ENCODE results near the gene PER1. TPM values are rescaled to one million over a fixed set of nuclear protein-coding genes. Genes with fewer than 3 reads are reported as not detected.

The PER1 gene
- total and polyA plus RNA-seq, 2 of the 8 experiments (the other 6 are each of a cell fraction or from before 2014, with no cell fraction given): 9.6 to 38.0 TPM

- Histone ChIP-seq H3K27me3 (replicated peaks in 1 of 4; ENCODE audit: control insufficient read depth in 3 of 4, extremely low read depth in 1 of 4, insufficient read depth in 3 of 4, low read length in 3 of 4) (no peaks in the 10 kb centered on the region), H2AK5ac (ENCODE audit: low read depth, low read length) (no peak overlapping the region), H3K4me3 (ENCODE audit: extremely low read depth in 1 of 4, insufficient read depth in 2 of 4, low read depth in 3 of 4, low read length in 4 of 4) (no peak overlapping the region; a peak in 1 of 8 replicates), H3K23me2 (ENCODE audit: low read depth, low read length) (peaks cover 23% of the 10 kb centered on the region), H2BK12ac (ENCODE audit: low read depth, low read length) (no peak overlapping the region), H3K36me3 (ENCODE audit: control insufficient read depth in 2 of 4, insufficient read depth in 4 of 4, low read length in 3 of 4) (peaks cover 0 to 10% (median 5%) of the 10 kb centered on the region in 4 experiments; a peak in 6 of 8 replicates), H3K4me1 (replicated peaks in 1 of 4; ENCODE audit: control insufficient read depth in 3 of 4, insufficient read depth in 4 of 4, low read length in 3 of 4) (peaks cover 8 to 36% (median 22%) of the 10 kb centered on the region in 4 experiments), H4K20me1 (replicated peaks in 1 of 2; ENCODE audit: control insufficient read depth in 1 of 2, insufficient read depth in 2 of 2, low read length in 2 of 2) (peaks cover 8 to 9% of the 10 kb centered on the region in 2 experiments), H3K9ac (replicated peaks in 1 of 4; ENCODE audit: extremely low read depth in 1 of 4, low read depth in 3 of 4, low read length in 3 of 4) (no peak overlapping the region), H3K79me1 (ENCODE audit: low read depth, low read length) (peaks cover 8% of the 10 kb centered on the region), H4K5ac (ENCODE audit: insufficient read length, low read depth, low read length) (no peak overlapping the region), H2BK5ac (ENCODE audit: low read depth, low read length) (no peak overlapping the region), H3K18ac (ENCODE audit: extremely low read depth, low read length) (no peak overlapping the region), H3K14ac (ENCODE audit: insufficient read length) (no peak overlapping the region), H3K56ac (replicated peaks; ENCODE audit: insufficient read length, low read depth, low read length) (no peak overlapping the region), H3K9me3 (ENCODE audit: insufficient read depth in 2 of 2, low read depth in 1 of 2, low read length in 1 of 2) (no peaks in the 10 kb centered on the region), H2BK120ac (replicated peaks; ENCODE audit: low read depth, low read length) (no peak overlapping the region), H3K4me2 (ENCODE audit: insufficient read depth in 1 of 2, low read depth in 2 of 2, low read length in 2 of 2) (peak overlapping the region in 1 of 2 experiments; percentile 41; a peak in 1 of 4 replicates), H4K8ac (ENCODE audit: extremely low read depth, insufficient read depth, low read length) (no peak overlapping the region), H3K79me2 (ENCODE audit: control insufficient read depth in 1 of 2, insufficient read depth in 2 of 2, low read length in 2 of 2) (peaks cover 0 to 15% of the 10 kb centered on the region in 2 experiments; a peak in 2 of 4 replicates), H2BK15ac (ENCODE audit: low read length) (no peak overlapping the region), H2AFZ (ENCODE audit: low read length) (no peak overlapping the region), H2BK20ac (ENCODE audit: low read length) (no peak overlapping the region), H3K23ac (ENCODE audit: insufficient read length) (no peak overlapping the region), H3K27ac (ENCODE audit: low read depth, low read length) (no peak overlapping the region), H4K91ac (replicated peaks; ENCODE audit: insufficient read length, low read length) (no peak overlapping the region), H3K4ac (replicated peaks; ENCODE audit: insufficient read length, low read depth, low read length) (no peak overlapping the region)
- ChIA-PET POLR2A (ENCODE audit: partially characterized antibody) (interaction anchor here (0.7 to 15.7 kb wide), 7 partner anchors 9 to 80 kb away, joined by 3 to 289 read pairs (median 8); partner anchors contain the start of genes ALOXE3, HES7 and TMEM107), CTCF (ENCODE audit: partially characterized antibody) (interaction anchor here (0.6 to 10.3 kb wide), 24 partner anchors 9 to 285 kb away, joined by 3 to 133 read pairs (median 4); partner anchors contain the start of genes ALOXE3, HES7 and TMEM107)
- DNase-seq (ENCODE audit: low read depth in 1 of 2, low spot score in 2 of 2): peak in 1 of 2 experiments; percentile 98
- WGBS, 2 experiments (ENCODE audit: extremely low coverage in 1 of 2, insufficient coverage in 1 of 2, insufficient read length in 1 of 2, insufficient replicate concordance in 2 of 2, low coverage in 1 of 2, low lambda C conversion rate in 2 of 2, missing lambda C conversion rate in 1 of 2): 60% methylated on average over 20 of the region's 20 CpGs; no CpG with 5 or more reads in 1 of the 2 experiments
- FAIRE-seq: peak; percentile 90
- TF ChIP-seq RXRA (IDR thresholded peaks at IDR 0.05; ENCODE audit: insufficient read depth, low read depth, low read length): no peak
- TF ChIP-seq EGR1 (IDR thresholded peaks at IDR 0.05; ENCODE audit: borderline replicate concordance, low read depth, low read length): no peak
- TF ChIP-seq SIN3A (conservative IDR thresholded peaks at IDR 0.05 in 1 of 2, IDR thresholded peaks at IDR 0.05 in 1 of 2; ENCODE audit: low read depth in 1 of 2, low read length in 2 of 2): 0 out of 4 replicates have a peak, but pooled peaks have one; percentile 35 to 45
- no peak for TF ChIP-seq GTF2F1 (IDR thresholded peaks at IDR 0.05; ENCODE audit: borderline replicate concordance, low read depth, low read length)
- peak; percentile 60 to 89 (median 85) for TF ChIP-seq CTCF (IDR thresholded peaks at IDR 0.05; ENCODE audit: control extremely low read depth in 1 of 3, insufficient read depth in 1 of 3, low read depth in 1 of 3, low read length in 3 of 3)
- peak; percentile 28; the same call in 1 of the 2 replicates for TF ChIP-seq CREB1 (IDR thresholded peaks at IDR 0.05)
- peak; percentile 56 to 68 for TF ChIP-seq RAD21 (IDR thresholded peaks at IDR 0.05 in 1 of 2, conservative IDR thresholded peaks at IDR 0.05 in 1 of 2; ENCODE audit: low read depth in 2 of 2, low read length in 2 of 2)
- no peak for TF ChIP-seq JUND (IDR thresholded peaks at IDR 0.05; ENCODE audit: low read length)
These were observed 6.2 kb upstream of the PER1 start for GRCh38 chr17:8158267-8159031.

All from H1 (cell line).